Measurements from ENCODE around the gene SPTSSB.

- no peak for TF ChIP-seq EZH2 (IDR thresholded peaks at IDR 0.05; ENCODE audit: insufficient read depth, low read length)
- no peak for TF ChIP-seq CTCF (IDR thresholded peaks at IDR 0.05; ENCODE audit: insufficient read depth, low read depth, low read length)
These were observed 47.2 kb downstream of the SPTSSB start for GRCh38 chr3:161323926-161324621.
